PC-3 (cell line): ENCODE measurements around the gene SMG6. TPM values are rescaled to one million over a fixed set of nuclear protein-coding genes. Genes with fewer than 3 reads are reported as not detected.

Source experiments
- ATAC-seq: fragments of 200-7000 bp; cut with Tn5 transposase; 2 replicates; pipeline ENCODE4 v1.9.1; 2020; ENCODE audit warnings: mild to moderate bottlenecking, moderate library complexity
- BruUV-seq: library from RNA; stranded (reverse); fragments of 400-500 nt; replicated peaks from 2 replicates; lab custom pipeline; 2021; lab: Mats Ljungman, UMichigan
- CTCF ChIA-PET: fragments of 300-600 bp; sonication (Branson Sonifier 250); formaldehyde crosslinking; loops from one replicate; lab custom pipeline; 2022; ENCODE audit warnings: antibody characterized with exemption; lab: Charles Lee
- POLR2A ChIA-PET: fragments of 300-600 bp; sonication (Branson Sonifier 250); formaldehyde crosslinking; loops from one replicate; lab custom pipeline; 2022; ENCODE audit warnings: antibody characterized with exemption; ENCODE audit not compliant: unreplicated experiment; lab: Charles Lee
- DNase-seq: peaks from one replicate; pipeline ENCODE4 v3.0.0-alpha.2; 2015
- H2AFZ ChIP-seq: fragments of 300-600 bp; sonication (generic); 2 replicates; pipeline ENCODE4 v1.6.0; 2016; ENCODE audit warnings: antibody characterized with exemption, low read length
- H3F3A ChIP-seq: fragments of 300-600 bp; sonication (generic); one replicate; pipeline ENCODE4 v1.6.0; 2017; ENCODE audit warnings: antibody characterized with exemption, low read length, control low read depth, mild to moderate bottlenecking; ENCODE audit not compliant: unreplicated experiment
- H3K27ac ChIP-seq: fragments of 300-600 bp; sonication (generic); 2 replicates; pipeline ENCODE4 v1.5.1; 2016; ENCODE audit warnings: mild to moderate bottlenecking, low read length
- H3K27me3 ChIP-seq: fragments of 300-600 bp; sonication (generic); 2 replicates; pipeline ENCODE4 v1.6.1; 2016; ENCODE audit warnings: low read length, mixed read lengths
- H3K36me3 ChIP-seq: fragments of 300-600 bp; sonication (generic); 2 replicates; pipeline ENCODE4 v1.6.1; 2016; ENCODE audit warnings: low read depth, mixed run types, low read length, mixed read lengths
- H3K4me1 ChIP-seq: fragments of 300-600 bp; sonication (generic); 2 replicates; pipeline ENCODE4 v1.5.1; 2016; ENCODE audit warnings: low read length; ENCODE audit not compliant: insufficient read depth
- H3K4me2 ChIP-seq: fragments of 300-600 bp; sonication (generic); 2 replicates; pipeline ENCODE4 v1.6.0; 2016; ENCODE audit warnings: low read length
- H3K4me3 ChIP-seq: fragments of 300-600 bp; sonication (generic); 2 replicates; pipeline ENCODE4 v1.5.1; 2016; ENCODE audit warnings: mild to moderate bottlenecking, low read length, mixed read lengths
- H3K79me2 ChIP-seq: fragments of 300-600 bp; sonication (generic); 2 replicates; pipeline ENCODE4 v1.6.1; 2017; ENCODE audit warnings: low read length, mixed read lengths
- H3K9ac ChIP-seq: fragments of 300-600 bp; sonication (generic); 2 replicates; pipeline ENCODE4 v1.6.0; 2016; ENCODE audit warnings: mild to moderate bottlenecking, low read length
- H3K9me2 ChIP-seq: fragments of 300-600 bp; sonication (generic); replicated peaks from 2 replicates; pipeline ENCODE4 v1.6.1; 2016; ENCODE audit warnings: mixed run types, low read length, mixed read lengths
- H3K9me3 ChIP-seq: fragments of 300-600 bp; sonication (generic); 2 replicates; pipeline ENCODE4 v1.6.1; 2016; ENCODE audit warnings: low read length, mixed read lengths
- H4K20me1 ChIP-seq: fragments of 300-600 bp; sonication (generic); 2 replicates; pipeline ENCODE4 v1.6.1; 2016; ENCODE audit warnings: low read length, mixed read lengths
- CTCF ChIP-seq: fragments of 300-600 bp; sonication (generic); conservative IDR thresholded peaks from 2 replicates; pipeline ENCODE4 v1.5.1; 2017; ENCODE audit warnings: antibody characterized with exemption, low read depth, mild to moderate bottlenecking, low read length
- EZH2 ChIP-seq: fragments of 300-600 bp; sonication (generic); IDR thresholded peaks from one replicate; pipeline ENCODE4 v1.6.1; 2017; ENCODE audit warnings: antibody characterized with exemption, mild to moderate bottlenecking, low read length; ENCODE audit not compliant: unreplicated experiment
- EZH2phosphoT487 ChIP-seq: fragments of 300-600 bp; sonication (generic); IDR thresholded peaks from 2 replicates; pipeline ENCODE4 v1.6.1; 2018; ENCODE audit warnings: mild to moderate bottlenecking, antibody characterized with exemption, low read length, borderline replicate concordance
- intact Hi-C: fragments of 100-400 bp; cut with micrococcal nuclease; formaldehyde crosslinking; loops from 2 replicates; pipeline ENCODE4 v1.9.0; 2023
- total RNA-seq: library from RNA; depleted of rRNA; stranded (reverse); fragments of >200 nt; gene quantifications from 2 replicates; pipeline ENCODE4 v1.2.3, GENCODE V29; 2014

Gene SMG6
- total RNA-seq, 1 experiment from 2014 or later = 13.4 TPM

GRCh38 chr17:2122641-2123302 lies 180.8 kb downstream of the SMG6 start:
- H3K9me2 ChIP-seq = no peaks in the 10 kb centered on the region
- H3K27me3 ChIP-seq = no peaks in the 10 kb centered on the region
- ATAC-seq = no peak
- no peak for DNase-seq
- H3K9me3 ChIP-seq = no peaks in the 10 kb centered on the region
- TF ChIP-seq EZH2phosphoT487 = no peak
- TF ChIP-seq EZH2 = no peak
- TF ChIP-seq CTCF = no peak
- ChIA-PET POLR2A (no interaction called here), CTCF (no interaction called here)
- H3F3A ChIP-seq = no peaks in the 10 kb centered on the region
- no peak overlapping the region for H3K9ac ChIP-seq
- no peaks in the 10 kb centered on the region for H3K36me3 ChIP-seq
- BruUV-seq = no TSS peak
- H3K27ac ChIP-seq = no peak overlapping the region
- H3K79me2 ChIP-seq = no peaks in the 10 kb centered on the region
- H4K20me1 ChIP-seq = no peaks in the 10 kb centered on the region
- intact Hi-C loops = no loop called here
- H3K4me1 ChIP-seq = no peaks in the 10 kb centered on the region
- H2AFZ ChIP-seq = no peak overlapping the region
- no peak overlapping the region for H3K4me3 ChIP-seq
- no peak overlapping the region for H3K4me2 ChIP-seq

DNA sequence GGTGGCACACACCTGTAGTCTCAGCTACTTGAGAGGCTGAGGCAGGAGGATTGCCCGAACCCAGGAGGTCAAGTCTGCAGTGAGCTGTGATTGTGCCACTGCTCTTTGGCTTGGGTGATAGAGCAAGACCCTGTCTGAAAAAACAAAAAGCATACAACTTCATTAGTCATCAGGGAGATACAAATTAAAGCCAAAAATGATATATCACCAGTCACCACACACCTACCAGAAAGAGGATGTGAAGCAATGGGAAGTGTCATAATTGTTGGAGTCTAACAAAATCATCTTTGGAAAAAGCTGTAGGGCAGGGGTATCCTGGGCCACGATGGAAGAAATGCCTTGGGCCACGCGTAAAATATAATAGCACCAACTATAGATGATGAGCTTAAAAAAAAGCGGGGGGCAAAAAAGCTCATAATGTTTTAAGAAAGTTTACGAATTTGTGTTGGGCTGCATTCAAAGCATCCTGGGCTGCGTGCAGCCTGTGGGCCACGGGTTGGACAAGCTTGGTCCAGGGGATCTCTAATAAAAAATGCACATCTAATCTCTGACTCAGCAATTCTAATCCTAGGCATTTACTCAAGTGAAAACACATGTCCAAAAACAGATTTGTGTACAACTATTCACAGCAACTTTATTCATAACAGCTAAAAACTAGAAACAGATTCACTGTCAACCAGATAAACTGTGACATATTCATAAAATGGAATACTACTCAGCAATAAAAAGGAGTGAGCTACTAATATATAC lies 182.8 kb downstream of the SMG6 start:
- CTCF ChIA-PET = no interaction called here

More for the DNA sequence above, 182.8 kb downstream of the SMG6 start:
- intact Hi-C loops = no loop called here
- H3K9me2 ChIP-seq = no peaks in the 10 kb centered on the region
- no peak overlapping the region for H3K9ac ChIP-seq
- no peak overlapping the region for H3K27ac ChIP-seq
- no peaks in the 10 kb centered on the region for H4K20me1 ChIP-seq
- no peak overlapping the region for H3K4me3 ChIP-seq
- H3K9me3 ChIP-seq = no peaks in the 10 kb centered on the region
- H2AFZ ChIP-seq = no peak overlapping the region
- H3K27me3 ChIP-seq = no peaks in the 10 kb centered on the region
- H3F3A ChIP-seq = no peaks in the 10 kb centered on the region
- BruUV-seq = no TSS peak
- H3K4me2 ChIP-seq = no peak overlapping the region
- H3K79me2 ChIP-seq = no peaks in the 10 kb centered on the region
- no peaks in the 10 kb centered on the region for H3K4me1 ChIP-seq
- no peaks in the 10 kb centered on the region for H3K36me3 ChIP-seq
- POLR2A ChIA-PET = no interaction called here
- TF ChIP-seq EZH2 (no peak), EZH2phosphoT487 (no peak), CTCF (no peak)
- ATAC-seq (no peak), DNase-seq (no peak)
